Peyer's patch (tissue), 4 donors: ENCODE results near the gene APEH.

Source experiments
- POLR2A ChIP-seq, 2 donors: fragments of 450-650 bp; IDR thresholded peaks; one replicate each; pipeline ENCODE4 v1.5.1; 2017; ENCODE audit warnings: antibody characterized with exemption in 2 of 2, mild to moderate bottlenecking in 2 of 2, moderate library complexity in 2 of 2
- TF ChIP-seq, protein P1 (sequence below), 6 experiments: fragments of 450-650 bp in 4 of 6; fragments of 200-600 bp in 2 of 6; sonication (generic) in 1 of 6; IDR thresholded peaks; one replicate each; pipeline ENCODE4 v1.5.1; 2017 to 2019; ENCODE audit warnings: antibody characterized with exemption in 6 of 6, mild to moderate bottlenecking in 3 of 6, moderate library complexity in 1 of 6

GRCh38 chr3:49683162-49683561 lies 9.0 kb downstream of the APEH start:
- TF ChIP-seq, protein P1, sequence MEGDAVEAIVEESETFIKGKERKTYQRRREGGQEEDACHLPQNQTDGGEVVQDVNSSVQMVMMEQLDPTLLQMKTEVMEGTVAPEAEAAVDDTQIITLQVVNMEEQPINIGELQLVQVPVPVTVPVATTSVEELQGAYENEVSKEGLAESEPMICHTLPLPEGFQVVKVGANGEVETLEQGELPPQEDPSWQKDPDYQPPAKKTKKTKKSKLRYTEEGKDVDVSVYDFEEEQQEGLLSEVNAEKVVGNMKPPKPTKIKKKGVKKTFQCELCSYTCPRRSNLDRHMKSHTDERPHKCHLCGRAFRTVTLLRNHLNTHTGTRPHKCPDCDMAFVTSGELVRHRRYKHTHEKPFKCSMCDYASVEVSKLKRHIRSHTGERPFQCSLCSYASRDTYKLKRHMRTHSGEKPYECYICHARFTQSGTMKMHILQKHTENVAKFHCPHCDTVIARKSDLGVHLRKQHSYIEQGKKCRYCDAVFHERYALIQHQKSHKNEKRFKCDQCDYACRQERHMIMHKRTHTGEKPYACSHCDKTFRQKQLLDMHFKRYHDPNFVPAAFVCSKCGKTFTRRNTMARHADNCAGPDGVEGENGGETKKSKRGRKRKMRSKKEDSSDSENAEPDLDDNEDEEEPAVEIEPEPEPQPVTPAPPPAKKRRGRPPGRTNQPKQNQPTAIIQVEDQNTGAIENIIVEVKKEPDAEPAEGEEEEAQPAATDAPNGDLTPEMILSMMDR (IDR thresholded peaks at IDR 0.05): no peak
- TF ChIP-seq POLR2A (IDR thresholded peaks at IDR 0.05): no peak
